ENCODE measurements around the gene NSMCE4A. TPM values are rescaled to one million over a fixed set of nuclear protein-coding genes. Genes with fewer than 3 reads are reported as not detected.
"Not testable (repeated sequence)": the region's sequence is repeated elsewhere in the genome, so short reads cannot be mapped to it uniquely, and the experiment has no call there.

The NSMCE4A gene
- total RNA-seq, 4 donors from 2014 or later = 52.7 to 168 (median 66.4) TPM

- no peak overlapping the region for H3K4me3 ChIP-seq
- no peaks in the 10 kb centered on the region for H3K27me3 ChIP-seq
- H3K27ac ChIP-seq = no peak overlapping the region
- no peak for DNase-seq (ENCODE audit: low spot score in 2 of 2)
- no peaks in the 10 kb centered on the region for H3K36me3 ChIP-seq
- TF ChIP-seq POLR2AphosphoS5 (IDR thresholded peaks at IDR 0.05) (no peak), POLR2A (IDR thresholded peaks at IDR 0.05) (no peak), CTCF (IDR thresholded peaks at IDR 0.05) (no peak), EP300 (IDR thresholded peaks at IDR 0.05) (no peak)
- 91% methylated on average over 7 of the region's 7 CpGs for WGBS
- H3K9me3 ChIP-seq = no peaks in the 10 kb centered on the region
- peaks cover 3% of the 10 kb centered on the region for H3K4me1 ChIP-seq
Observed at GRCh38 chr10:121947343-121948330, 27.4 kb downstream of the NSMCE4A start.

- Histone ChIP-seq H3K27me3 (no peaks in the 10 kb centered on the region), H3K36me3 (no peaks in the 10 kb centered on the region), H3K4me1 (peaks cover 3% of the 10 kb centered on the region), H3K9me3 (no peaks in the 10 kb centered on the region), H3K27ac (no peak overlapping the region), H3K4me3 (no peak overlapping the region)
- 96% methylated on average over 2 of the region's 2 CpGs for WGBS
- no peak for DNase-seq (ENCODE audit: low spot score in 2 of 2)
- no peak for TF ChIP-seq EP300 (IDR thresholded peaks at IDR 0.05)
- TF ChIP-seq POLR2A (IDR thresholded peaks at IDR 0.05) = no peak
- no peak for TF ChIP-seq POLR2AphosphoS5 (IDR thresholded peaks at IDR 0.05)
- no peak for TF ChIP-seq CTCF (IDR thresholded peaks at IDR 0.05)
Observed at GRCh38 chr10:121942749-121943416, 32.1 kb downstream of the NSMCE4A start.

DNA sequence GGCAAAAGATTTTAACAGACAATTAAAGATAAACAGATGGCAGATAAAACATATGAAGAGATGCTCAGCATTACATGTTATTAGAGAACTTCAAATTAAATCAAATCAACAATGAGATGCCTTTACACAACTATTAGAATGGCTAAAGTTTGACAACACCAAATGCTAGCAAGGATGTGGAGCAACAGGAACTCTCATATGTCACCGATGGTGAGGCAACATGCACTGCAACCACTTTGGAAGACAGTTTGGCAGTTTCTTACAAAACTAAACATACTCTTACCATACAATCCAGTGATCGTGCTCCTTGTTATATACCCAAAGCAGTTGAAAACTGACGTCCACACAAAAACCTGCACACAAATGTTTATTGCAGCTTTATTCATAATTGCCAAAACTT lies 33.5 kb downstream of the NSMCE4A start:
- 95% methylated on average over 3 of the region's 3 CpGs for WGBS
- DNase-seq (ENCODE audit: low spot score in 2 of 2) = no peak
- TF ChIP-seq POLR2AphosphoS5 (IDR thresholded peaks at IDR 0.05) = no peak
- TF ChIP-seq EP300 (IDR thresholded peaks at IDR 0.05) = no peak
- TF ChIP-seq POLR2A (IDR thresholded peaks at IDR 0.05) = no peak
- no peak for TF ChIP-seq CTCF (IDR thresholded peaks at IDR 0.05)
- Histone ChIP-seq H3K36me3 (no peaks in the 10 kb centered on the region), H3K27ac (no peak overlapping the region), H3K4me3 (no peak overlapping the region), H3K27me3 (no peaks in the 10 kb centered on the region), H3K4me1 (peaks cover 3% of the 10 kb centered on the region), H3K9me3 (no peaks in the 10 kb centered on the region)

DNA sequence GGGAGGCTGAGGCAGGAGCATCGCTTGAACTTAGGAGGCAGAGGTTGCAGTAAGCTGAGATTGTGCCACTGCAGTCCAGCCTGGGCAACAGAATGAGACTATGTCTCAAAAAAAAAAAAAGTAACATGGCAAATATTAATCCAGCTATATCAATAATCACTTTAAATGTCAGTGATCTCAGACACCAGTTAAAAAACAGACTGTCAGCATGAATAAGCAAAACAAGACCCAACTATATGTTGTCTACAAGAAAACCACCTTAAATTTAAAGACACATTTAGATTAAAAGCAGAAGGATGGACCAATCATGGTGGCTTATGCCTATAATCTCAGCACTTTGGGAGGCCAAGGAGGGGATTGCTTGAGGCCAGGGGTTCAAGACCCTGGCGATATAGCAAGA lies 38.7 kb downstream of the NSMCE4A start:
- Histone ChIP-seq H3K4me3 (no peak overlapping the region), H3K9me3 (no peaks in the 10 kb centered on the region), H3K27me3 (no peaks in the 10 kb centered on the region), H3K4me1 (no peaks in the 10 kb centered on the region), H3K27ac (no peak overlapping the region), H3K36me3 (no peaks in the 10 kb centered on the region)
- TF ChIP-seq POLR2A (IDR thresholded peaks at IDR 0.05) = no peak
- no peak for TF ChIP-seq POLR2AphosphoS5 (IDR thresholded peaks at IDR 0.05)
- TF ChIP-seq CTCF (IDR thresholded peaks at IDR 0.05) = no peak
- no peak for TF ChIP-seq EP300 (IDR thresholded peaks at IDR 0.05)
- 100% methylated on average over 2 of the region's 2 CpGs for WGBS
- no peak for DNase-seq (ENCODE audit: low spot score in 2 of 2)

DNA sequence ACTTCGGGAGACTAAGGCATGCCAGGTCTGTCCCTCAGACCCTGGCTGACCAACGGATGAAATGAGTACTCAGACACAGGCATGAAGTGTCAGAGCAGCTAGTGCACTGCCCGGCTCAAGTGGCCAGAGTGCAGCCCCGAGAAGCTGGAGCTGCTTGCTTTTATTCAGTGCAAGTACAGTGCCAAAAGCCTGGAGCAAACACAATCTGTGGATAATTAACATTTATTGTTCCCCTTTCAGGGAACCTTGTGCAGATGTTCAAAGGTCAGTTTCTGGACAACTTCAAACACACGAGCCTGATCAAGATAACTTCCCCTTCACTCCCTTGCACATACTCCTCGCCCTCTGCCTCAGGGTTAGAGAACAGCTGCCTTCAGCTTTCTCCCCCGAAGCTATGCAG lies 39.3 kb downstream of the NSMCE4A start:
- no peaks in the 10 kb centered on the region for H3K9me3 ChIP-seq
- 41% methylated on average over 7 of the region's 7 CpGs for WGBS
- no peak for DNase-seq (ENCODE audit: low spot score in 2 of 2)

DNA sequence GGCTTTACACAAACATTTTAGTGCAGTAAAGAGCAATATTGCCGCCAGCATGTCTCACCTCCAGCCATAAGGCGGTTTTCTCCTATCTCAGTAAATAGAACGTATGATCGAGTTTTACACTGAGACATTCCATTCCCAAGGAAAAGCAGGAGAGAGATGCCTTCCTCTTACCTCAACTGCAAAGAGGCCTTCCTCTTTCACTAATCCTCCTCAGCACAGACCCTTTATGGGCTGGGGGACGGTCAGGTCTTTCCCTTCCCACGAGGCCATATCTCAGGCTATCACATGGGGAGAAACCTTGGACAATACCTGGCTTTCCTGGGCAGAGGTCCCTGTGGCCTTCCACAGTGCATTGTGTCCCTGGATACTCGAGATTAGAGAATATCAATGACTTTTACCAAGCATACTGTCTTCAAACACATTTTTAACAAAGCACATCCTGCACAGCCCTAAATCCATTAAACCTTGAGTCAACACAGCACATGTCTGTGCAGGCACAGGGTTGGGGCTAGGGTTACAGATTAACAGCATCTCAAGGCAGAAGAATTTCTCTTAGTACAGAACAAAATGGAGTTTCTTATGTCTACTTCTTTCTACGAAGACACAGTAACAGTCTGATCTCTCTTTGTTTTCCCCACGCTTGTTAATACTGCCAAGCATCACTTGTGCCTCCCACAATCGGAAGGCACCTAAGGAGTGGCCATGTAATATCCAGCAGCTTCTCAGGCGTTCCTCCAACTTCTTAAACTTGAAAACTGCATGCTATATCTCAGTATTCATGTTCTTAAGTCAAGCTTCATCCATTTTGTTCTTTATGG lies 44.5 kb downstream of the NSMCE4A start:
- peak in 1 of 2 donors; percentile 15 for DNase-seq (ENCODE audit: low spot score in 2 of 2)
- H3K9me3 ChIP-seq, H3K27me3 ChIP-seq, H3K27ac ChIP-seq, H3K4me3 ChIP-seq, H3K36me3 ChIP-seq: not testable (repeated sequence)
- 64% methylated on average over 11 of the region's 11 CpGs for WGBS
- peaks cover 32% of the 10 kb centered on the region for H3K4me1 ChIP-seq

More for the DNA sequence above, 39.3 kb downstream of the NSMCE4A start:
- H3K27me3 ChIP-seq = no peaks in the 10 kb centered on the region
- no peak overlapping the region for H3K27ac ChIP-seq
- H3K36me3 ChIP-seq = no peaks in the 10 kb centered on the region
- H3K4me1 ChIP-seq = no peaks in the 10 kb centered on the region
- TF ChIP-seq EP300 (IDR thresholded peaks at IDR 0.05) = no peak
- TF ChIP-seq POLR2AphosphoS5 (IDR thresholded peaks at IDR 0.05) = no peak
- no peak for TF ChIP-seq POLR2A (IDR thresholded peaks at IDR 0.05)
- no peak for TF ChIP-seq CTCF (IDR thresholded peaks at IDR 0.05)
- no peak overlapping the region for H3K4me3 ChIP-seq
